ENCODE measurements around the gene SFMBT1. TPM values are rescaled to one million over a fixed set of nuclear protein-coding genes. Genes with fewer than 3 reads are reported as not detected.

Gene SFMBT1
- total RNA-seq, 4 donors from 2014 or later, result 21.3 to 31.6 (median 21.5) TPM

DNA sequence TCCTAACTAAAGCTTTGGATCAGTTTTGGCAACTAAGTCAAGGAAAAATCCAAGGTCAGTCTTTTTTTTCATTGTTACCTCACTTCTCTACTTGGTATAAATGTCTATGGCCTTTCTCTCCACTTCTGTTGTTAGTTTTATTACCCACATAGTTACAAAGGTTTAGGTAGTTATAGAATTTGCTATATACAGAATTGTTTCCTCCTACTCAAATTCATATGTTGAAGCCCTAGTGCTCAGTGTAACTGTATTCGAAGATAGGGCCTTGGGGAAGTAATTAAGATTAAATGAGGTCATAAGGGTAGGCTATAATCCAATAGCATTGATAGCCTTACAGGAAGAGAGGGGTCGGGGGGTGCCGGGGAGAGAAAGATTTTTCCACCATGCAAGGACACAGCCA lies 128.8 kb downstream of the SFMBT1 start:
- Histone ChIP-seq H3K27ac (no peak overlapping the region), H3K27me3 (no peaks in the 10 kb centered on the region), H3K9me3 (no peaks in the 10 kb centered on the region), H3K4me1 (no peaks in the 10 kb centered on the region), H3K36me3 (peaks cover 3 to 91% of the 10 kb centered on the region in 2 donors), H3K4me3 (no peak overlapping the region)
- ATAC-seq, result no peak
- WGBS, 2 donors (ENCODE audit: low coverage in 1 of 2), result 75 to 83% methylated on average over 1 to 3 of the region's 3 CpGs
- TF ChIP-seq POLR2A (IDR thresholded peaks at IDR 0.05) (no peak), POLR2AphosphoS5 (IDR thresholded peaks at IDR 0.05) (no peak), EP300 (IDR thresholded peaks at IDR 0.05) (no peak)
- TF ChIP-seq, protein P1, sequence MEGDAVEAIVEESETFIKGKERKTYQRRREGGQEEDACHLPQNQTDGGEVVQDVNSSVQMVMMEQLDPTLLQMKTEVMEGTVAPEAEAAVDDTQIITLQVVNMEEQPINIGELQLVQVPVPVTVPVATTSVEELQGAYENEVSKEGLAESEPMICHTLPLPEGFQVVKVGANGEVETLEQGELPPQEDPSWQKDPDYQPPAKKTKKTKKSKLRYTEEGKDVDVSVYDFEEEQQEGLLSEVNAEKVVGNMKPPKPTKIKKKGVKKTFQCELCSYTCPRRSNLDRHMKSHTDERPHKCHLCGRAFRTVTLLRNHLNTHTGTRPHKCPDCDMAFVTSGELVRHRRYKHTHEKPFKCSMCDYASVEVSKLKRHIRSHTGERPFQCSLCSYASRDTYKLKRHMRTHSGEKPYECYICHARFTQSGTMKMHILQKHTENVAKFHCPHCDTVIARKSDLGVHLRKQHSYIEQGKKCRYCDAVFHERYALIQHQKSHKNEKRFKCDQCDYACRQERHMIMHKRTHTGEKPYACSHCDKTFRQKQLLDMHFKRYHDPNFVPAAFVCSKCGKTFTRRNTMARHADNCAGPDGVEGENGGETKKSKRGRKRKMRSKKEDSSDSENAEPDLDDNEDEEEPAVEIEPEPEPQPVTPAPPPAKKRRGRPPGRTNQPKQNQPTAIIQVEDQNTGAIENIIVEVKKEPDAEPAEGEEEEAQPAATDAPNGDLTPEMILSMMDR (IDR thresholded peaks at IDR 0.05), result no peak

DNA sequence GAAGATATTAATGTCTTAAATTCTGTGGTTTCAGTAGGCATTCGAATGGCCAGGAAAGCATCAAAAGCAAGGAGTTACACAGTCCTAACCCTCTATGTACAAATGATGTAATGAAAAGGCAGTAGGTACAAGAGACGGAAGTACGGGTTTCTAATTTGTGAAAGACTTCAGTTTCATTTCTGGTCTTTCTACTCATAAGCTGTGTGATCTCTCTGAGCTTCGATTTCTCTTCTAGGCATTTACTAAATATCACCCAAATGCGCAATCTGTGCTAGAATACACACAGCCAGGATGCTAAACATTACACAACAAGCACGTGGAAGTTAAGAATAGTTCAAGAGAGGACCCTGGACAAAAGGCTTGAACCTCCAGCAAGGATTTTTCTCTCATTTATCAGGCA lies 130.6 kb downstream of the SFMBT1 start:
- H3K4me3 ChIP-seq, result no peak overlapping the region
- H3K27me3 ChIP-seq, result no peaks in the 10 kb centered on the region
- no peak overlapping the region for H3K27ac ChIP-seq
- H3K9me3 ChIP-seq, result no peaks in the 10 kb centered on the region
- 79 to 84% methylated on average over 6 of the region's 6 CpGs for WGBS, 2 donors (ENCODE audit: low coverage in 1 of 2)
- no peaks in the 10 kb centered on the region for H3K4me1 ChIP-seq
- TF ChIP-seq EP300 (IDR thresholded peaks at IDR 0.05) (no peak), POLR2A (IDR thresholded peaks at IDR 0.05) (no peak), POLR2AphosphoS5 (IDR thresholded peaks at IDR 0.05) (no peak)
- TF ChIP-seq, protein P1 (IDR thresholded peaks at IDR 0.05), result no peak
- H3K36me3 ChIP-seq, result peaks cover 0 to 91% of the 10 kb centered on the region in 2 donors
- no peak for ATAC-seq

DNA sequence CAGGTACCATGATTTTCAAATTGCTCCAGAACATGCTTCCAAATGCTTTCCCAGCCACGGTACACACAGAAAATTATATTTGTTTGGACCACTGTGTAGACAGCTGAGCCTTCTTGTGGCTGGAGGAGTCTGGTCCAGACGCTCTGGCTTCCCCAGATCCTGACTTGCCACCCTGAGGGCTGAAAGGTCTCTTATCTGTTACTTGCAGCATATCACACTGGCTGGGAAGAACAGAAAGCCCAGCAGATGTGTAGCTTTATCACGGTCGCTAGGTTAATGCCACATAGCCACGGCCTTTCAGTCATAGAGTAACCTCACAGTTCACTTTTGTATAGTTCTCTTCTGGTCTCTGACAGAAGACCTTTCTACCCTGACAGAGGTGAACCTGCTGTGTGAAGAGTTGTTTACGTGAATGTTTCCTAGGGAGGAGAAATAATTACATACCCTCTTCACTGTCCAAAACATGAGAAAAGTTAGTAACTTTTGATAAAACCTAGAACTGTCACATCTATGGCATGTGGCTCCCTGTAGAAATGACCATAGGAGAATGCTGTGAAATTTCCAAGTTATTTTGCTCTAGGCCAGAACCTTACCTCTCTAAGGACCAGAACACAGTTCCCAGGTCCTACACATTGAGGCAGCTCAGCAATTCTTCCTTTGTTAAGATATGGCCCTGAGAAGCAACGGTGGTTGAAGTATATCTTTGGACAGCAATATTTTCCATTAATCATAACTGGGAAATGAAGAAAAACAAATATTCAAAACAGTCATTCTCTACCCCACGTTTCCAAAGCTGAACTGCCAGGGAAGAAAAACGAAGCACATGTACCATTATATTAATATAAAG lies 132.8 kb downstream of the SFMBT1 start:
- TF ChIP-seq EP300 (IDR thresholded peaks at IDR 0.05) (no peak), POLR2AphosphoS5 (IDR thresholded peaks at IDR 0.05) (no peak), POLR2A (IDR thresholded peaks at IDR 0.05) (no peak)
- TF ChIP-seq, protein P1 (IDR thresholded peaks at IDR 0.05), result no peak
- Histone ChIP-seq H3K4me3 (no peak overlapping the region), H3K27me3 (no peaks in the 10 kb centered on the region), H3K4me1 (no peaks in the 10 kb centered on the region), H3K27ac (no peak overlapping the region), H3K9me3 (no peaks in the 10 kb centered on the region), H3K36me3 (peaks cover 0 to 86% of the 10 kb centered on the region in 2 donors)
- WGBS, 2 donors (ENCODE audit: low coverage in 1 of 2), result 56 to 66% methylated on average over 5 to 7 of the region's 9 CpGs
- no peak for ATAC-seq

DNA sequence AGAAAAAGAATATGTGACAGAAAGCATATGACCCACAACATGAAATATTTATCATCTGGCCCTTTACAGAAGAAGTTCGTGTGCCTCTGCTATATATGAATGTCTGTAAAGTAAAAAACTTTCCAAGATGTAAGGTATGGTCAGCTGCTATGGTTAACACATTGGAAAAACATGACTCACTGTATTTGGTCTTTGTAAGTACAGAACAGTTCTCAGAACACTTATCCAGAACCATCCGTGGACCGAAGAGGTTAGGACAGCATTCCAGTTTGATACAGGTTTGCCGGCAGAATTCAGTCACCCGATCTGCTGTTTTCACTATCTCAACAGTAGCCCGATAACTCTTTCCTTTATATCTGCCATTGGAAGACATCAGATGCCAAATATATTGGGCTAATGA lies 135.1 kb downstream of the SFMBT1 start:
- TF ChIP-seq POLR2A (IDR thresholded peaks at IDR 0.05) (no peak), POLR2AphosphoS5 (IDR thresholded peaks at IDR 0.05) (no peak), EP300 (IDR thresholded peaks at IDR 0.05) (no peak)
- TF ChIP-seq, protein P1 (IDR thresholded peaks at IDR 0.05), result no peak
- H3K4me1 ChIP-seq, result no peaks in the 10 kb centered on the region
- H3K27ac ChIP-seq, result no peak overlapping the region
- ATAC-seq, result no peak
- no peaks in the 10 kb centered on the region for H3K9me3 ChIP-seq
- no peak overlapping the region for H3K4me3 ChIP-seq
- WGBS, 2 donors (ENCODE audit: low coverage in 1 of 2), result 82 to 96% methylated on average over 6 of the region's 6 CpGs
- peaks cover 0 to 89% of the 10 kb centered on the region in 2 donors for H3K36me3 ChIP-seq
- H3K27me3 ChIP-seq, result no peaks in the 10 kb centered on the region

DNA sequence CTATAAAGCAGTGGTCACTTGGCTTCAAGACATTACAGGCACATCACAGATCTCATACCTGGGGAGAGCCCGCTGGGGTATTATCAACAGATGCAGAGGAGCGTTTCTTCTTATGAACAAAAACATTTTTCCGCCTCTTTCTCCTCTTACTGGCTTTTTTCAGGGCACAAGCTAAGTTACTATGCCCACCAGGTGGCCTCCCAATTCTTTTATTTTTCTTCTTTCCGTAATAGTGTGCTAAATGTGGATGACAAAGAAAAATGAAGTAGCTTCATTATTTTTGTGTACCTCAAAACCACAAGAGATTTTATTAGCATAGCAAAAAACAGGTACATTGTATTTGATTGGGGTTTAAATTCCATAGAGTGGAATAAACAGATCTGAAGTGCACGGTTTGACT lies 138.4 kb downstream of the SFMBT1 start:
- Histone ChIP-seq H3K4me1 (no peaks in the 10 kb centered on the region), H3K36me3 (peaks cover 0 to 82% of the 10 kb centered on the region in 2 donors), H3K27me3 (no peaks in the 10 kb centered on the region), H3K4me3 (no peak overlapping the region), H3K9me3 (no peaks in the 10 kb centered on the region), H3K27ac (no peak overlapping the region)
- TF ChIP-seq POLR2AphosphoS5 (IDR thresholded peaks at IDR 0.05) (no peak), EP300 (IDR thresholded peaks at IDR 0.05) (no peak), POLR2A (IDR thresholded peaks at IDR 0.05) (no peak)
- TF ChIP-seq, protein P1 (IDR thresholded peaks at IDR 0.05), result no peak
- 79 to 80% methylated on average over 4 to 5 of the region's 5 CpGs for WGBS, 2 donors (ENCODE audit: low coverage in 1 of 2)
- ATAC-seq, result no peak
